Measurements from ENCODE around the gene RBM23. TPM values are rescaled to one million over a fixed set of nuclear protein-coding genes. Genes with fewer than 3 reads are reported as not detected.
"Not testable (repeated sequence)": the region's sequence is repeated elsewhere in the genome, so short reads cannot be mapped to it uniquely, and the experiment has no call there.

RBM23 gene
- polyA plus RNA-seq, 1 experiment: 46.2 TPM

- no peak for DNase-seq (ENCODE audit: low read depth, low spot score)
- H3K9me3 ChIP-seq (ENCODE audit: control insufficient read depth, insufficient read depth, low read length): no peaks in the 10 kb centered on the region
- ChIA-PET CTCF (interaction anchor here (0.6 to 4.2 kb wide), 12 partner anchors 14 to 399 kb away, joined by 3 to 25 read pairs (median 4); partner anchors contain the start of genes AJUBA and PRMT5), POLR2A (interaction anchor here (0.7 to 1.7 kb wide), 4 partner anchors 16 to 116 kb away, joined by 4 to 11 read pairs (median 6); no protein-coding TSS in a partner anchor)
- no peak for TF ChIP-seq CTCF (IDR thresholded peaks at IDR 0.05; ENCODE audit: low read depth, low read length)
- no peaks in the 10 kb centered on the region for H3K27me3 ChIP-seq (ENCODE audit: control insufficient read depth, insufficient read depth, low read length)
- peak overlapping the region; percentile 66 for H3K4me3 ChIP-seq (ENCODE audit: low read depth, low read length)
- H3K27ac ChIP-seq (ENCODE audit: low read depth, low read length): peak overlapping the region; percentile 68
These were observed 37.0 kb upstream of the RBM23 start for GRCh38 chr14:22955702-22956569.

- no peak for TF ChIP-seq CTCF (IDR thresholded peaks at IDR 0.05; ENCODE audit: low read depth, low read length)
- no peaks in the 10 kb centered on the region for H3K27me3 ChIP-seq (ENCODE audit: control insufficient read depth, insufficient read depth, low read length)
- no peaks in the 10 kb centered on the region for H3K9me3 ChIP-seq (ENCODE audit: control insufficient read depth, insufficient read depth, low read length)
- H3K4me3 ChIP-seq (ENCODE audit: low read depth, low read length): no peak overlapping the region
- H3K27ac ChIP-seq (ENCODE audit: low read depth, low read length): no peak overlapping the region
- DNase-seq (ENCODE audit: low read depth, low spot score): no peak
- ChIA-PET POLR2A (no interaction called here), CTCF (interaction anchor here (1.6 kb wide), 1 partner anchor 22 kb away, joined by 5 read pairs; no protein-coding TSS in a partner anchor)
These were observed 33.5 kb upstream of the RBM23 start for GRCh38 chr14:22952418-22952817.

DNA sequence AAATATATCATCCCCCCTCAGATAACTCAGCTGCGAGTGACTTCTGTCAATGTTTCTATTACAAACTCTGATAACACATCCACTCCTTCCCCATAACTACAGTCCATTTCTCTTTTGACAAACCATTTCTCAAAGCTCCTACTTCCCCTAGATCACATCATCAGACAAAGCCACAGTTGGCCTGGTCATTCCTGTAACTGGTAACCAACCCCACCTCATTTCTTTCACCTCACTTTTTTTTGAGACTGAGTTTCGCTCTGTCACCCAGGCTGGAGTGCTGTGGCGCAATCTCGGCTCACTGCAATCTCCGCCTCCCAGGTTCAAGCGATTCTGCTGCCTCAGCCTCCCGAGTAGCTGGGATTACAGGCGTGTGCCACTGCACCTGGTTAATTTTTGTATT, 32.8 kb upstream of the RBM23 start:
- H3K9me3 ChIP-seq (ENCODE audit: control insufficient read depth, insufficient read depth, low read length); H3K27me3 ChIP-seq (ENCODE audit: control insufficient read depth, insufficient read depth, low read length); DNase-seq (ENCODE audit: low read depth, low spot score); H3K27ac ChIP-seq (ENCODE audit: low read depth, low read length); H3K4me3 ChIP-seq (ENCODE audit: low read depth, low read length): not testable (repeated sequence)
- CTCF ChIA-PET: interaction anchor here (1.1 to 1.6 kb wide), 2 partner anchors 21 to 34 kb away, joined by 3 to 5 read pairs; no protein-coding TSS in a partner anchor
- POLR2A ChIA-PET: interaction anchor here (0.6 kb wide), 1 partner anchor 15 kb away, joined by 3 read pairs; no protein-coding TSS in a partner anchor

- H3K9me3 ChIP-seq (ENCODE audit: control insufficient read depth, insufficient read depth, low read length): no peaks in the 10 kb centered on the region
- no peak for DNase-seq (ENCODE audit: low read depth, low spot score)
- H3K27ac ChIP-seq (ENCODE audit: low read depth, low read length): no peak overlapping the region
- no peaks in the 10 kb centered on the region for H3K27me3 ChIP-seq (ENCODE audit: control insufficient read depth, insufficient read depth, low read length)
- CTCF ChIA-PET: interaction anchor here (0.6 to 1.5 kb wide), 2 partner anchors 15 to 20 kb away, joined by 8 to 12 read pairs; no protein-coding TSS in a partner anchor
- POLR2A ChIA-PET: interaction anchor here (0.6 kb wide), 1 partner anchor 16 kb away, joined by 5 read pairs; no protein-coding TSS in a partner anchor
- no peak for TF ChIP-seq CTCF (IDR thresholded peaks at IDR 0.05; ENCODE audit: low read depth, low read length)
- H3K4me3 ChIP-seq (ENCODE audit: low read depth, low read length): no peak overlapping the region
These were observed 26.7 kb upstream of the RBM23 start for GRCh38 chr14:22945642-22946041.

DNA sequence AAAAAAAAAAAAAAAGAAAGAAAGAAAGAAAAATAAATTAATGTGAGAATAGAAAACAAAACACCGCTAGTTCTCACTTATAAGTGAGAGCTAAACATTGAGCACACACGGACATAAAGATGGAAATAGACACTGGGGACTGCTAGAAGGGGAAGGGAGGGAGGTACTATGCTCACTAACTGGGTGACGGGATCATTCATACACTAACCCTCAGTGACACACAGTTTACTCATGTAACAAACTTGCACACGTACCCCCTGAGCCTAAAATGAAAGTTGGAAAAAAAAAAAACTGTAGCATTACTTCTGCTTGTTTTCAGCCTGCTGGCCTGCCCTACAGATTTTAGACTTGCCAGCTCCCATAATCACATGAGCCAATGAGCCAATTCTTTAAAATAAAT, 20.7 kb upstream of the RBM23 start:
- no peaks in the 10 kb centered on the region for H3K27me3 ChIP-seq (ENCODE audit: control insufficient read depth, insufficient read depth, low read length)
- no peak overlapping the region for H3K4me3 ChIP-seq (ENCODE audit: low read depth, low read length)
- TF ChIP-seq CTCF (IDR thresholded peaks at IDR 0.05; ENCODE audit: low read depth, low read length): no peak
- H3K9me3 ChIP-seq (ENCODE audit: control insufficient read depth, insufficient read depth, low read length): no peaks in the 10 kb centered on the region
- peak overlapping the region; percentile 31 for H3K27ac ChIP-seq (ENCODE audit: low read depth, low read length)
- POLR2A ChIA-PET: interaction anchor here (0.6 to 1.1 kb wide), 4 partner anchors 17 to 1478 kb away, joined by 3 to 7 read pairs (median 4); no protein-coding TSS in a partner anchor
- DNase-seq (ENCODE audit: low read depth, low spot score): peak; percentile 30
- CTCF ChIA-PET: interaction anchor here (0.6 to 2.1 kb wide), 8 partner anchors 8 to 1169 kb away, joined by 3 to 13 read pairs (median 4); no protein-coding TSS in a partner anchor
